Loucy (cell line): ENCODE results near the gene DOK6.

ENCODE experiments used
- EZH2phosphoT487 ChIP-seq: fragments of 200-600 bp; IDR thresholded peaks from 2 replicates; pipeline ENCODE4 v1.6.1; 2018; ENCODE audit warnings: antibody characterized with exemption, mild to moderate bottlenecking, moderate library complexity, borderline replicate concordance
- TF ChIP-seq, protein P1 (sequence below): fragments of 200-600 bp; sonication (generic); conservative IDR thresholded peaks from 2 replicates; pipeline ENCODE4 v1.5.1; 2014; ENCODE audit warnings: mild to moderate bottlenecking, antibody characterized with exemption, low read length

DNA sequence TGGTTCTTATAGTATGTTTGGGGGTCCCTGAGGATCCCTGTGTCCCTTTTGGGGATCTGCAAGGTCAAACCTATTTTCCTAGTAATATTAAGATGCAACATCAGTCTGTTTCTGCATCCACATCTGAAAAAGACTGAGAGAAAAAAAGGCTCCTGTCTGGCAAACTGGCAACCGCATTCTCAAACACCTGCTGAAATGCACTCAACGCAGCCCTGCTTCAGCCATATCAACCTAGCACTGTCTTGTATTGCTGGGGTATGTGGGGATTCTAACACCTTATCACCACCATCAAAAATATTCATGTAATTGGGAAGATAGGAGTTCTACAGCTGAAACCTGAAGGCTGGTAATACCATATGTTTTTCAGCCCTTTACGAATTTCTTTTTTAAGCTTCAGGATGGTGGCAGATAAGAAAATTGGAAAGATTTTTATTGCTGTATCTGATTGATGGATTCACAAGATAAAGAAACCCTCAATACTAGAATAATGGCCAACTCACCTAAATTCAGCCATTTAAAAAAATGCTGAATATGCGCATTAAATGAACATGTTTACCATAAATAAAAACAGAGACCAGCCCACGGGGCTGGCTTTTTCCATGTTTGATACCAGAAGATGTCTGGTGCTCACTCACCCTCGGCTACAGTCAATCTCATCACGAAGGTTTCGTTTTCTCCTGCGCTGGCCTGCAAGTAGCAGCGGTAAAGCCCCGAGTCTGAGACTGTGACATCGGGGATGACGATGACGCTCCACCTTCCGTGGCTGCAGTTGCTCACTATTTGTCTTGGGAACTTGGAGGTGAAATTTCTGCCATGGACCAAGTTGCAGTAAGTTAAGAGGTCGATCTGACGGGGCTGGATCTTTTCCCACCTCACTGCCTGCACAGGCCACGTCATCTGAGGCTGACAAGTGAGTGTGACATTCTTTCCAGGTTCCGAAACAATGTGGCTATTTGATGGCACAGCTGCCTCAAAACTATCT is 494.7 kb downstream of the DOK6 start:
- TF ChIP-seq, protein P1, sequence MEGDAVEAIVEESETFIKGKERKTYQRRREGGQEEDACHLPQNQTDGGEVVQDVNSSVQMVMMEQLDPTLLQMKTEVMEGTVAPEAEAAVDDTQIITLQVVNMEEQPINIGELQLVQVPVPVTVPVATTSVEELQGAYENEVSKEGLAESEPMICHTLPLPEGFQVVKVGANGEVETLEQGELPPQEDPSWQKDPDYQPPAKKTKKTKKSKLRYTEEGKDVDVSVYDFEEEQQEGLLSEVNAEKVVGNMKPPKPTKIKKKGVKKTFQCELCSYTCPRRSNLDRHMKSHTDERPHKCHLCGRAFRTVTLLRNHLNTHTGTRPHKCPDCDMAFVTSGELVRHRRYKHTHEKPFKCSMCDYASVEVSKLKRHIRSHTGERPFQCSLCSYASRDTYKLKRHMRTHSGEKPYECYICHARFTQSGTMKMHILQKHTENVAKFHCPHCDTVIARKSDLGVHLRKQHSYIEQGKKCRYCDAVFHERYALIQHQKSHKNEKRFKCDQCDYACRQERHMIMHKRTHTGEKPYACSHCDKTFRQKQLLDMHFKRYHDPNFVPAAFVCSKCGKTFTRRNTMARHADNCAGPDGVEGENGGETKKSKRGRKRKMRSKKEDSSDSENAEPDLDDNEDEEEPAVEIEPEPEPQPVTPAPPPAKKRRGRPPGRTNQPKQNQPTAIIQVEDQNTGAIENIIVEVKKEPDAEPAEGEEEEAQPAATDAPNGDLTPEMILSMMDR = no peak
- TF ChIP-seq EZH2phosphoT487 = no peak
